ENCODE results near the gene PDE6C.

The PDE6C gene

DNA sequence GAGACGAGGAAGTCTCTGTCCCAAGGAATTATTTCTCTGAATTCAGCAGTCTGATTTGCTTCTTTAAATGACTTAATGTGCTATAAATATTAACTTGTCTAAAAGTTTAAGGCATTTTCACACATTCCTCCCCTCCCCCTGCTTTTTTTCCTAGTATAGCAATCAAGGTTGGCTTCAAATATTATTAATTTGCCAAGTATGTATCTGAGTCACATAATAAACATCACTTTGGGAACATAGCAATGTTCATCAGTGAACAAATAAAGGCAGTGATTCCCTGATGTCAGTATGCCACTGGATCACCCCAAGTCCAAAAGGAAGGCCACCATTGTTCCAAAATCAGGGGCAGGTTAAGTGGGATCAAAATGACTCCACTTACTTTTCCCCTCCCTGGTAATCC lies 40.5 kb downstream of the PDE6C start:
- H3K4me3 ChIP-seq (replicated peaks in 1 of 2; ENCODE audit: low read depth in 2 of 2, low read length in 2 of 2): no peak overlapping the region
- DNase-seq (ENCODE audit: low read depth in 2 of 2): peak; percentile 29 to 64
- TF ChIP-seq, protein P1, sequence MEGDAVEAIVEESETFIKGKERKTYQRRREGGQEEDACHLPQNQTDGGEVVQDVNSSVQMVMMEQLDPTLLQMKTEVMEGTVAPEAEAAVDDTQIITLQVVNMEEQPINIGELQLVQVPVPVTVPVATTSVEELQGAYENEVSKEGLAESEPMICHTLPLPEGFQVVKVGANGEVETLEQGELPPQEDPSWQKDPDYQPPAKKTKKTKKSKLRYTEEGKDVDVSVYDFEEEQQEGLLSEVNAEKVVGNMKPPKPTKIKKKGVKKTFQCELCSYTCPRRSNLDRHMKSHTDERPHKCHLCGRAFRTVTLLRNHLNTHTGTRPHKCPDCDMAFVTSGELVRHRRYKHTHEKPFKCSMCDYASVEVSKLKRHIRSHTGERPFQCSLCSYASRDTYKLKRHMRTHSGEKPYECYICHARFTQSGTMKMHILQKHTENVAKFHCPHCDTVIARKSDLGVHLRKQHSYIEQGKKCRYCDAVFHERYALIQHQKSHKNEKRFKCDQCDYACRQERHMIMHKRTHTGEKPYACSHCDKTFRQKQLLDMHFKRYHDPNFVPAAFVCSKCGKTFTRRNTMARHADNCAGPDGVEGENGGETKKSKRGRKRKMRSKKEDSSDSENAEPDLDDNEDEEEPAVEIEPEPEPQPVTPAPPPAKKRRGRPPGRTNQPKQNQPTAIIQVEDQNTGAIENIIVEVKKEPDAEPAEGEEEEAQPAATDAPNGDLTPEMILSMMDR (IDR thresholded peaks at IDR 0.05; ENCODE audit: low read depth, low read length): no peak

DNA sequence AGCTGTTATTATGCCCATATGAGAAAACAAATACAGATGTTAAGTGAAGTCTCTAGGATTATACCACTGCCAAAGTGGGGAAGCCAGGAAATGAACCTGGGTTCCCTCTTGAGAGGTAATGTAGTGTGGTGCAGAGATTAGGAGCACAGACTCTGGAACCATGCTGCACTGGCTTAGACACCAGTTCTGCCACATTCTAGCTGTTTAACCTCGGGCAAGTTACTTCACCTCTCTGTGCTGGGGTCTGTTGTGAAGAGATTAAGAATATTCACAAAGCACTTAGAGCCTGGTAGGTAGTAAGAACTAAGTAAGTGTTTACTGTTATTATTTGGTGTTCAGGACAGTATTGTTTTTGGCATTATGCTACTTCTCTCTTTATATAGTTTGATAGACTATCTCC lies 41.9 kb downstream of the PDE6C start:
- TF ChIP-seq, protein P1 (IDR thresholded peaks at IDR 0.05; ENCODE audit: low read depth, low read length): no peak
- DNase-seq (ENCODE audit: low read depth in 2 of 2): no peak
- no peak overlapping the region for H3K4me3 ChIP-seq (replicated peaks in 1 of 2; ENCODE audit: low read depth in 2 of 2, low read length in 2 of 2)

DNA sequence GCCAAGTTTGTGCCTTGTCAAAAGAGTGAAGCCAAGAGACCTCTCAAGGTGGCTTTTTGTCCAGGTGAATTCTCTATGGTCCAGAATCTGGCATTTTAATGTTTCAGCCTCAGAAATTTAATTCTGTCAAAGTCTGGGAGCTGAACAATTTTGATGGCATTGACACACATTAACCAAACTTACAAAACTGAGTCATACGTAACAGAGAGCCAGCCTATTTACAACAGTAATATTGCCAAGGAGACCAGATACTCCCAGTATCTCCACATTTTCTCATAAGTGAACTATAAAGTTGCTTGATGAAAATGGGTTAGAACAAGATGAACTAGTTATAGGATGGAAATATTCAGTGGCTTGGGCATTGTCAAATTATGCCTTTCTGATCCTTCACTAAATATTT lies 43.8 kb downstream of the PDE6C start:
- no peak overlapping the region for H3K4me3 ChIP-seq (replicated peaks in 1 of 2; ENCODE audit: low read depth in 2 of 2, low read length in 2 of 2)
- TF ChIP-seq, protein P1 (IDR thresholded peaks at IDR 0.05; ENCODE audit: low read depth, low read length): no peak
- DNase-seq (ENCODE audit: low read depth in 2 of 2): peak in 1 of 2 donors; percentile 9

DNA sequence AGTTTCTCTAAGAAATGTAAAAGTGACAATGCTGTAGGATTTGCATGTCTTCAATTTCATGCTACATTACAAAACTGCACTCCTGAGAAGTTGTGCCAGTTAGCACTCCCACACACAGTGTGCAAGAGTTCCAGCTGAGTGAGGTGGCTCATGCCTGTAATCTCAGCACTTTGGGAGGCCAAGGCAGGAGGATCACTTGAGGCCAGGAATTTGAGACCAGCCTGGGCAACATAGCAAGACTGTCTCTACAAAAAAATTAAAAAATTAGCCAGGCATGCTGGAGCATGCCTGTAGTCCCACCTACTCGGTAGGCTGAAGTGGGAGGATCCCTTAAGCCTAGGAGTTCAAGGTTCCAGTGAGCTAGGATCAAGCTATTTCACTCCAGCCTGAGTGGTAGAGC lies 45.4 kb downstream of the PDE6C start:
- no peak overlapping the region for H3K4me3 ChIP-seq (replicated peaks in 1 of 2; ENCODE audit: low read depth in 2 of 2, low read length in 2 of 2)
- no peak for DNase-seq (ENCODE audit: low read depth in 2 of 2)
- TF ChIP-seq, protein P1 (IDR thresholded peaks at IDR 0.05; ENCODE audit: low read depth, low read length): no peak

DNA sequence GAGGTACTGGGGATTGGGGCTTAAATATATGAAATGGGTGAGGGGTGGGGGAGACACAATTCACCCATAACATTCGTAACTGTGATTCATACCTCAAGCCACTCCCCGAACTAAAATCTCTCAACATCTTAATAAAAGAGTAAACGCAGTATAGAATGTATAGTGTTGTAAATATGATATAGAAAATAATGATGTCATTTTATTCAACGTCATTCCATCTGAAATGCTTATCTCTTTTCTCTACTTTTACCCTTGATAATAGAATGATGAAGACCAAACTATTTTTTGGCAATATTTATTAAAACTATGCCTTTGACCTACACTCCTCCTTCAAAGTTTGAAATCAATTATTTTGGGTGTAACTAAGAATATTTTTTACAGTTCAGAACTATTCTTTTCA lies 53.7 kb downstream of the PDE6C start:
- H3K4me3 ChIP-seq (replicated peaks in 1 of 2; ENCODE audit: low read depth in 2 of 2, low read length in 2 of 2): no peak overlapping the region
- DNase-seq (ENCODE audit: low read depth in 2 of 2): no peak
- TF ChIP-seq, protein P1 (IDR thresholded peaks at IDR 0.05; ENCODE audit: low read depth, low read length): no peak

DNA sequence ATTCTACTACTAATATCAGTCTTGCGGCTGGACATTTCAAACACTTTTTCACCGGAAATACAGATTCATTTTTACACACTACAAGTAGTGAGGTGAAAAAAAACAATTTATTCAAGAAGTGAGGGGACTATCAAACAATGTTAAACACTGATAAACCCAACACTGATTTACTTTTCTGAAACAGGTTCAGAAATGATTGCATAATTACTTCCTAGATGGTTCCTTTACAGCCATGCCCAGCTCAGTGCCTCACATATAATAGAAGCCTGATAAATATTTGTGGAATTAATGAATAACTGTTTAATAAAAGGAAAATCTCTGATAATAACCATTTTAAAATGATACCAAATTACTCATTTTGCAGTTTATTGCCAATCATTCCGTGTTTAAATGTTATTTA lies 55.5 kb downstream of the PDE6C start:
- DNase-seq (ENCODE audit: low read depth in 2 of 2): no peak
- TF ChIP-seq, protein P1 (IDR thresholded peaks at IDR 0.05; ENCODE audit: low read depth, low read length): no peak
- no peak overlapping the region for H3K4me3 ChIP-seq (replicated peaks in 1 of 2; ENCODE audit: low read depth in 2 of 2, low read length in 2 of 2)

DNA sequence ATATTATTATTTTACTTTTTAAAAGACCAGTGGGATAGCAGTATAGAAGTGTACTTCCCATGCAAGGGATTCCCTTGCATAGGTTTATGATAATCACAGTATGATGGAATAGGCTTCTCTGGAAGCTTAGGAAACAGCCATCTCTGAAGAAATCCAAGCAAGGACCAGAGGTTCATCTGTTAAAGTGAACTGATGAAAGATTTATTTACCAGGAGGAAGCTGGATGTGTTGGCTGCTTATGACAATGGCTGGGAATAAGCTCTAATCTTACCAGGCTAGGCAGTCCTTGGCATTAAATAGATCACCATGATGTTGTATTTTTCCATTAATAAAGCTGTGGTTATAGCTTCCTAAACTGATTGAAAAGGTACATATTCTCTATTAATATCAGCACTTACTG lies 58.0 kb downstream of the PDE6C start:
- DNase-seq (ENCODE audit: low read depth in 2 of 2): no peak
- H3K4me3 ChIP-seq (replicated peaks in 1 of 2; ENCODE audit: low read depth in 2 of 2, low read length in 2 of 2): no peak overlapping the region
- TF ChIP-seq, protein P1 (IDR thresholded peaks at IDR 0.05; ENCODE audit: low read depth, low read length): no peak

All from cardiac fibroblast (primary cell).